GM19043 (cell line): ENCODE measurements around the gene SND1.

Experiments
- ATAC-seq: cut with Tn5 transposase; IDR thresholded peaks from one replicate; pipeline ENCODE4 v1.9.1; 2021; ENCODE audit warnings: low read depth; ENCODE audit not compliant: unreplicated experiment

SND1 gene

DNA sequence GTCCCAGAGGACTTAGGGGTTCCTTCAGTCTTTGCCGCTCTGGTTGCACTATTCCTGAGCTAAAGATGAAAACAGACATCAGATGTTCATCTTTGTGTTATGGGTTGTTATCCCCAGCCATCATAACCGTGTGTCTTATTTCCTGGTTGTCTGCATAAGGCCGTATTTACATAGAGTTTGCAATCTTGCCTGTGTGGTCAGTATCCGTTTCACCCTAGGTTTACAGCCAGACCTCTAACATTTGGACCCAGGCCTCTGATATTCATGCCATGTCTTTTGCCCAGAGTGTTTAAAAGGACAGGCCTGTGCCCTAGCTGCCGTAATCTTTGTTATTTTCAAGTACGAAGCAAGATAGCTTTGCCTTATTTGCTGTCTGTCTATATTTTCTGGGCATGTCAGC, 352.6 kb downstream of the SND1 start:
- no peak for ATAC-seq

DNA sequence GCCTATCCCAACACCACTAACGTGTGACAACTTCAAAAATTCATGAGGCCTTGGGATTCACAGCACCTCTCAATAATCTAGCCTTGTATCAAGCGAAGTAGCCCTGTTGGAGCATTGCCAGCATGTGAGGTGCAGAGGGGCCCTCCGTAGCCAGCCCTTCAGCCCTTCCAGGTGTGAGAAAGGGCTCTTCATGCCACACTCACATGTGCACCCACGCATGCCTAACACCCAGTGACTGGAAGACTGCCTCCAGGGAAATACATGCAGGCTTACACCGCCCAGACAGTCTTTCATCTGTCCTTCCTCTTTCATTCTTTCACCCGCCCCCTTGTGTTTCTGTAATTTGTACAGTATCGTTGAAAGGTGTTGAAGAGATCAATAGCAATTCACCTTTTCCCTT, 353.1 kb downstream of the SND1 start:
- ATAC-seq, result no peak

- no peak for ATAC-seq
These were observed 353.8 kb downstream of the SND1 start for GRCh38 chr7:128005759-128006159.

DNA sequence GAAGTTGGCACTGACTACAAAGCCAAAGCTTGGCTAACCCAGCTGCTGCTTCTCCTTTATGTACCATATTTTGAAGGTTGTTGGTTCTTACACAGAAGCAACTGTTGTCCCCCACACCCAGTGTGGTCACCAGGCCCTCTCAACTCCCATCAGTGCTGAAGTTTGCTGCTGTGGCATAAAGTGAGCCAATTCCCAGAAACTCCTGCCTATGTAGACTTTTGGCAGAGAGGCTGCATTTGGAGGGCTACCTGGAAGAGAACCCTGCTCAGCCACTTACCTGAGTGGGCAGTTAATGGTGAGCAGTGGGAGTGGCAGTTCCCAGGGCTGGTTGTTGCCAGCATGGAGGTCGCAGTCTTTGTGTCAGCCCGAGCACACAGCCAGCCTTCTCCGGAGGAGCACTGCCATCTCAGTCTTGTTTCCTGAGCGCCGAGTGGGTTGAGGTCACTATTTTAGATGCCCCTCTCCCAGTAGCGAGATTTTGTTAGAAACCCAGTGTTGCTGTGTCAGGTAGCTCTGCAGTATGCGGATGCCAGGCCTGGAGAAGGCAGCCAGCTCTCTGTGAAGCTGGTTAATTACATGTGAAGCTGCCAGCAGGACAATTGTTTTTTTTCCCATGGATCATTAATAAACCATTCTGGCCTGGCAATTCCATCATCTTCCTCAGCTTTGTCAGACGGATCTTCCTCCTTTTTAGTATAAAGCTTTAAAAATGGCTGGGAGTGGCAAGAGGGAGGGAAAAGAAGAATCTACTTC, 354.7 kb downstream of the SND1 start:
- no peak for ATAC-seq

DNA sequence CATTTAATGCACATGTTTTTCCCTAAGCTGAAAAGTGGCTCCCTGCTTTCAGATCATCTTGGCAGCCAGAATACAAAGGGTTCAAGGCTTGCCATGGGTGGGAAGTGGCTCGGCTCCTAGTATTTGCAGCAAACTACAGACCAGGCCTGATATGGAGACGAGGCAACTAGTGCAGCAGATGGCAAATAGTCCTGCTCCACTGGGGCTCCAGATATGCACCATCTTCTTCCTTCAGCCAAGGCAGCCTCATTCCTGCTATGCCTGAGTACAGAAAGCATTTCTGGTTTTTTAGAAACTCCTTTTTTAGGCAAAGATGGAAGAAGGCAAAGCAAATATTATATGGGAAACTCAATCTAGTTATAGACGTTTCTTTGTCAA, 355.3 kb downstream of the SND1 start:
- no peak for ATAC-seq

- ATAC-seq, result no peak
These were observed 356.1 kb downstream of the SND1 start for GRCh38 chr7:128008141-128008540.

DNA sequence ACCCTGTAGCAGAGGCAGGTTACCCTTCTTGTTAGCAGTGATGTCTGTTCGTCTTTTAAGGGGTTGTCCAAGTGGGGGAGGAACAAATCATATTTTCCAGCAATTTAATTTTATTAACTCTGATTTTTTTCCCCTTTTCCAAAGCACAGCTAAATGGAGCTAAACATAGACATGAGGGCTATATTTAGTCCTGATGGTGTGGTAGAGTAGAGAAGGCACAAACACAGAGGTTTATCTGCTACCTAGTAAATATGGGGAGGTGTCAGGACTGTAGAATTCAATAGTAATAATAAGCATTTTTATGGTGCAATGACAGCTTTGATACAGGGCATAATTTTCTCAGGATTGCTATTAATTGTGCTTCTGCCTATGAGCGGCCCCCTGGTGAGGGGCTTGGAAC, 356.8 kb downstream of the SND1 start:
- ATAC-seq, result no peak

- no peak for ATAC-seq
These were observed 358.6 kb downstream of the SND1 start for GRCh38 chr7:128010391-128011127.

- ATAC-seq, result no peak
These were observed 359.2 kb downstream of the SND1 start for GRCh38 chr7:128011131-128011661.

GRCh38 chr7:128014811-128015210, 362.8 kb downstream of the SND1 start:
- ATAC-seq, result no peak

GRCh38 chr7:128017460-128017859, 365.5 kb downstream of the SND1 start:
- no peak for ATAC-seq

GRCh38 chr7:128017862-128018845, 366.2 kb downstream of the SND1 start:
- no peak for ATAC-seq

DNA sequence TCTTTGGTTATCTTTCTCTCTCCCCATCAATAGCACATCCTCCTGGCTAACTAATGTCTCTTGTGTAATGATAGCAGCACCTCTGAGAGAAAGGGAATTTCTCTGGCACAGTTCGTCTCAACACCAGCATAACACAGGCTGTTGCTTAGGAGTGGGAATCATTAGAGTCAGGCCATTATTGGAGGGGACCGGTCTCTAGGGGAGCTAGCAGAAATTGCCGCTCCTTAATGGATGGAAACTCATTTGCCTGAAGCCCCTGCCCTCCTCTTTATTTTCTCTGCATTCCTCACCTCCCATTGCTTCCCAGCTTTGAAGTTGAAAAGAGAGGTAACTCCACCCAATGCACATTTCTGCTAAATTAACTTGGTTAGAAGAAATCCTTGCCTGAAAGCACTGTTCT, 367.3 kb downstream of the SND1 start:
- ATAC-seq, result no peak

- no peak for ATAC-seq
These were observed 368.2 kb downstream of the SND1 start for GRCh38 chr7:128020159-128020558.

GRCh38 chr7:128021366-128021765, 369.4 kb downstream of the SND1 start:
- no peak for ATAC-seq

- ATAC-seq, result no peak
These were observed 370.9 kb downstream of the SND1 start for GRCh38 chr7:128022631-128023532.

- ATAC-seq, result no peak
These were observed 372.2 kb downstream of the SND1 start for GRCh38 chr7:128024151-128024550.

DNA sequence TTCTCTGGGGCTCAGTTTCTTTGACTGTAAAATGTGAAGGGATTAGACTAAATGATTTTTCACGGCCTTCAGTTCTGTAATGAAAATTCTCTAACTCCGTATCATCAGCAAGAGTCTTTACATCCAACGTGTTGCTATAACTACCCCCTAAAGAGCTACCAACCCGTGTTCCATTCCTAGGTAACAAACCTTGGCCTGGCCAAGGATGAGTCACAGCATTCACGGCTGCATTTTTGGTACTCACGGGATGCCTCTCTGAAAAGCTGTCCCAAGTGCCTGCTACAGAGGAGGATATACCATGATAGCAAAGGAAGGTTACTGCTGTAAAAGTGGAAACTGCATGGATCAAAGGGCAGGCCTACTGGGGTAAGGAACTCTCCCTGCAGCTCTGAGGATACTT, 373.4 kb downstream of the SND1 start:
- ATAC-seq, result no peak

DNA sequence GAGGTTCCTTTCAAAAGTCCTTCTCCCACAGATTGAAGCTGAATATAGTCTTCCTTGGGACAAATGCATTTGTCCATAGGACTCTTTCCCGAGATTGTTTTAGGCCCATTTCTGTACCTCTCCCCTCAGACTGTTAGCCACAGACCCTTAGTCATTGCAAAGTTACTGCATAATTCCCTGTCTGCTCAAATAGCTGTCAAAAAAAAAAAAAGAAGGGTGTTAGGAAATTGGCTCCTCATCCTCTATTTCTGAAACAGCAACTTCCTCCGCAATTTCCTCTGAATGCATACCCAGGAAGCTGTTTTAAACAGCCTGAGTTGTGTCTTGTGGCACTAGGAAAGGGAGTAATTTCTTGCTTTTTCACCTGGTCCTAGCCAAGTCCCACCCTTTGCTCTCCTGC, 373.8 kb downstream of the SND1 start:
- no peak for ATAC-seq

GRCh38 chr7:128026551-128026950, 374.6 kb downstream of the SND1 start:
- no peak for ATAC-seq
